HepG2 (cell line): ENCODE measurements around the gene SNAP29. TPM values are rescaled to one million over a fixed set of nuclear protein-coding genes. Genes with fewer than 3 reads are reported as not detected.

Source experiments
- ATAD3A ChIP-seq: sonication (generic); formaldehyde crosslinking; IDR thresholded peaks from 2 replicates; pipeline ENCODE4 v1.4.0; 2020; ENCODE audit warnings: missing genetic modification reagents
- BCLAF1 ChIP-seq: fragments of 450-650 bp; IDR thresholded peaks from 2 replicates; pipeline ENCODE4 v1.6.1; 2017; ENCODE audit warnings: mild to moderate bottlenecking
- EHMT2 ChIP-seq: fragments of 200-600 bp; sonication (generic); IDR thresholded peaks from 2 replicates; pipeline ENCODE4 v1.7.0; 2017; ENCODE audit warnings: antibody characterized with exemption, low read depth, low read length, borderline replicate concordance
- FOXM1 ChIP-seq: sonication (generic); formaldehyde crosslinking; IDR thresholded peaks from 2 replicates; pipeline ENCODE4 v1.5.0; 2020; ENCODE audit warnings: missing genetic modification reagents
- IKZF5 ChIP-seq: IDR thresholded peaks from 2 replicates; pipeline ENCODE4 v1.6.1; 2018; ENCODE audit warnings: missing genetic modification reagents, mild to moderate bottlenecking, missing compliant biosample characterization
- LCORL ChIP-seq, 2 experiments: fragments of 450-650 bp in 1 of 2; sonication (generic) in 1 of 2; formaldehyde crosslinking in 1 of 2; IDR thresholded peaks; 2 replicates each; pipeline versions ENCODE4 v1.5.0 to v1.6.1; 2017 to 2020; ENCODE audit warnings: antibody characterized with exemption in 1 of 2, missing genetic modification reagents in 1 of 2
- MTA1 ChIP-seq: sonication (generic); formaldehyde crosslinking; IDR thresholded peaks from 2 replicates; pipeline ENCODE4 v1.4.0; 2020; ENCODE audit warnings: missing genetic modification reagents, mild to moderate bottlenecking, borderline replicate concordance
- POLR2A ChIP-seq, 2 experiments: IDR thresholded peaks; 2 replicates each; pipeline ENCODE4 v1.6.1; 2011; ENCODE audit warnings: low read depth in 2 of 2, low read length in 2 of 2, mild to moderate bottlenecking in 1 of 2, moderate library complexity in 1 of 2; ENCODE audit not compliant: insufficient read depth in 1 of 2
- RAD21 ChIP-seq: fragments of 450-650 bp; formaldehyde crosslinking; IDR thresholded peaks from 2 replicates; pipeline ENCODE4 v1.5.0; 2020; ENCODE audit warnings: mild to moderate bottlenecking
- SCMH1 ChIP-seq: sonication (generic); formaldehyde crosslinking; IDR thresholded peaks from 2 replicates; pipeline ENCODE4 v1.9.0; 2021; ENCODE audit warnings: missing genetic modification reagents, mild to moderate bottlenecking, borderline replicate concordance
- SIX1 ChIP-seq: sonication (generic); formaldehyde crosslinking; IDR thresholded peaks from 2 replicates; pipeline ENCODE4 v1.4.0; 2020; ENCODE audit warnings: missing genetic modification reagents, borderline replicate concordance
- SYNCRIP ChIP-seq: fragments of 200-400 bp; formaldehyde crosslinking; IDR thresholded peaks from 2 replicates; pipeline ENCODE4 v1.6.1; 2018; ENCODE audit warnings: mild to moderate bottlenecking, low read depth, low read length; ENCODE audit not compliant: insufficient read depth
- ZNF577 ChIP-seq: sonication (generic); formaldehyde crosslinking; IDR thresholded peaks from 2 replicates; pipeline ENCODE4 v1.4.0; 2020; ENCODE audit warnings: mild to moderate bottlenecking, low read depth, missing genetic modification reagents, borderline replicate concordance
- ZNF7 ChIP-seq: IDR thresholded peaks from 2 replicates; pipeline ENCODE4 v1.6.1; 2016; ENCODE audit warnings: missing biosample characterization, missing genetic modification reagents
- ZNF740 ChIP-seq: sonication (generic); formaldehyde crosslinking; IDR thresholded peaks from 2 replicates; pipeline ENCODE4 v1.4.0; 2020; ENCODE audit warnings: missing genetic modification reagents
- ZNF775 ChIP-seq: sonication (generic); formaldehyde crosslinking; IDR thresholded peaks from 2 replicates; pipeline ENCODE4 v1.4.0; 2020; ENCODE audit warnings: missing genetic modification reagents, mild to moderate bottlenecking, moderate library complexity, borderline replicate concordance
- ZNF850 ChIP-seq: sonication (generic); formaldehyde crosslinking; conservative IDR thresholded peaks from 2 replicates; pipeline ENCODE4 v1.9.0; 2021; ENCODE audit warnings: mild to moderate bottlenecking, missing genetic modification reagents
- ZSCAN22 ChIP-seq: sonication (generic); formaldehyde crosslinking; IDR thresholded peaks from 2 replicates; pipeline ENCODE4 v1.4.0; 2020; ENCODE audit warnings: mild to moderate bottlenecking, missing genetic modification reagents
- polyA plus RNA-seq, 8 experiments: library from polyadenylated mRNA; depleted of rRNA in 3 of 8; stranded (reverse) in 7 of 8; unstranded in 1 of 8; fragments of >200 nt; fragmentation: Illumina TruSeq in 4 of 8; extraction: Trizol in 4 of 8; gene quantifications; 2 replicates each; pipeline versions ENCODE4 v1.2.1 to v1.2.3, GENCODE V29; 2011 to 2016; ENCODE audit warnings: low read depth in 4 of 8, missing spikeins in 1 of 8, mixed read lengths in 1 of 8; ENCODE audit not compliant: insufficient read depth in 1 of 8
- total RNA-seq, 5 experiments: library from RNA; depleted of rRNA; stranded (reverse); fragments of >200 nt; fragmentation: Illumina TruSeq; extraction: Trizol; gene quantifications; 2 replicates each; pipeline ENCODE4 v1.2.3, GENCODE V29; 2016; ENCODE audit warnings: low read depth in 1 of 5
- TF ChIP-seq, protein P1 (sequence below): sonication (generic); formaldehyde crosslinking; conservative IDR thresholded peaks from 2 replicates; pipeline ENCODE4 v1.5.0; 2020; ENCODE audit warnings: missing genetic modification reagents
- TF ChIP-seq, protein P2 (sequence below): sonication (generic); formaldehyde crosslinking; IDR thresholded peaks from 2 replicates; pipeline ENCODE4 v1.8.1; 2022; ENCODE audit warnings: low read depth, mild to moderate bottlenecking, missing genetic modification reagents

Gene SNAP29
- total and polyA plus RNA-seq, 2 of the 13 experiments (the other 11 are each of a cell fraction or from before 2014, with no cell fraction given), result 12.3 to 30.7 TPM

DNA sequence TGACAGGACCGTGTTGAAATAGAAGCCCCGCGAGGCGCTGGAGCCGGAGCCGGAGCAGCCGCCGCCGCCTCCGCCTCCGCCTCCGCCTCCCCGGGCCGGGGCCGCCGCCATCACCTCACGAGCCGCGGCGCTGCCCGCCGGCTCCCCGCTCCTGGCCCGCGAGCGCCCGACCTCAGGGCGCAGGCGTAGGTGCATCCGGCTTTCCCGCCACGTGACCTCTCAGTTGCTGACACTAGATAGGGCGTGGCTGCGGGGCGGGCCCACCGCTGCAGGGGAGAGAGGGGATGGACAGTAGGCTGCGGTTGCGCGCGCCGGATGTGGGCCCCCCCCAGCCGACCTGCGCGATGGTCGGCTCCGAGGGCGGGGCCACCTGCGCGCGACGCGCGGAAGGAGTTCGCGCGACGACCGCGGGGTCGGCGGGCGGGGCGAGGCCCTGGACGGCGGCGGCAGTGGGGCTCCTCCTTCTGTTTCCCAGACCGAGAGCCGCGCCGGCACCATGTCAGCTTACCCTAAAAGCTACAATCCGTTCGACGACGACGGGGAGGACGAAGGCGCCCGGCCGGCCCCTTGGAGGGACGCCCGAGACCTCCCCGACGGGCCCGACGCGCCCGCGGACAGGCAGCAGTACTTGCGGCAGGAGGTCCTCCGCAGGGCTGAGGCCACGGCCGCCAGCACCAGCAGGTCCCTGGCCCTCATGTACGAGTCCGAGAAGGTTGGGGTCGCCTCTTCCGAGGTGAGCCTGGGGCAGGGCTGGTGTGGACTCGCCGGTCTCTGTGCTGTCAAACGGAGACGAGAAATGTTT is at the start of gene SNAP29, which contains the start of gene PI4KA (continued):
- TF ChIP-seq ZNF740 (CRISPR knock-in tag) (no peak), LCORL (IDR thresholded peaks at IDR 0.05) (no peak), LCORL (CRISPR knock-in tag; IDR thresholded peaks at IDR 0.05) (no peak), FOXM1 (CRISPR knock-in tag) (no peak), MTA1 (CRISPR knock-in tag) (no peak), ZNF7 (CRISPR knock-in tag) (no peak), IKZF5 (peak; percentile 67; the same call in 1 of the 2 replicates), ZNF775 (no peak), RAD21 (CRISPR knock-in tag) (peak; percentile 46), SIX1 (no peak; the same call in 1 of the 2 replicates), POLR2A (IDR thresholded peaks at IDR 0.05; ENCODE audit: insufficient read depth in 1 of 2, low read depth in 2 of 2, low read length in 2 of 2) (peak in 1 of 2 experiments; percentile 84; a peak in 2 of 4 replicates), ZSCAN22 (CRISPR knock-in tag) (0 out of 2 replicates have a peak, but pooled peaks have one; percentile 60), ZNF850 (CRISPR knock-in tag) (no peak), SCMH1 (CRISPR knock-in tag) (no peak), BCLAF1 (no peak), ZNF577 (CRISPR knock-in tag) (no peak), SYNCRIP (no peak), ATAD3A (no peak), EHMT2 (no peak)
- TF ChIP-seq, protein P1, sequence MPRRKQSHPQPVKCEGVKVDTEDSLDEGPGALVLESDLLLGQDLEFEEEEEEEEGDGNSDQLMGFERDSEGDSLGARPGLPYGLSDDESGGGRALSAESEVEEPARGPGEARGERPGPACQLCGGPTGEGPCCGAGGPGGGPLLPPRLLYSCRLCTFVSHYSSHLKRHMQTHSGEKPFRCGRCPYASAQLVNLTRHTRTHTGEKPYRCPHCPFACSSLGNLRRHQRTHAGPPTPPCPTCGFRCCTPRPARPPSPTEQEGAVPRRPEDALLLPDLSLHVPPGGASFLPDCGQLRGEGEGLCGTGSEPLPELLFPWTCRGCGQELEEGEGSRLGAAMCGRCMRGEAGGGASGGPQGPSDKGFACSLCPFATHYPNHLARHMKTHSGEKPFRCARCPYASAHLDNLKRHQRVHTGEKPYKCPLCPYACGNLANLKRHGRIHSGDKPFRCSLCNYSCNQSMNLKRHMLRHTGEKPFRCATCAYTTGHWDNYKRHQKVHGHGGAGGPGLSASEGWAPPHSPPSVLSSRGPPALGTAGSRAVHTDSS (CRISPR knock-in tag), result no peak
- TF ChIP-seq, protein P2, sequence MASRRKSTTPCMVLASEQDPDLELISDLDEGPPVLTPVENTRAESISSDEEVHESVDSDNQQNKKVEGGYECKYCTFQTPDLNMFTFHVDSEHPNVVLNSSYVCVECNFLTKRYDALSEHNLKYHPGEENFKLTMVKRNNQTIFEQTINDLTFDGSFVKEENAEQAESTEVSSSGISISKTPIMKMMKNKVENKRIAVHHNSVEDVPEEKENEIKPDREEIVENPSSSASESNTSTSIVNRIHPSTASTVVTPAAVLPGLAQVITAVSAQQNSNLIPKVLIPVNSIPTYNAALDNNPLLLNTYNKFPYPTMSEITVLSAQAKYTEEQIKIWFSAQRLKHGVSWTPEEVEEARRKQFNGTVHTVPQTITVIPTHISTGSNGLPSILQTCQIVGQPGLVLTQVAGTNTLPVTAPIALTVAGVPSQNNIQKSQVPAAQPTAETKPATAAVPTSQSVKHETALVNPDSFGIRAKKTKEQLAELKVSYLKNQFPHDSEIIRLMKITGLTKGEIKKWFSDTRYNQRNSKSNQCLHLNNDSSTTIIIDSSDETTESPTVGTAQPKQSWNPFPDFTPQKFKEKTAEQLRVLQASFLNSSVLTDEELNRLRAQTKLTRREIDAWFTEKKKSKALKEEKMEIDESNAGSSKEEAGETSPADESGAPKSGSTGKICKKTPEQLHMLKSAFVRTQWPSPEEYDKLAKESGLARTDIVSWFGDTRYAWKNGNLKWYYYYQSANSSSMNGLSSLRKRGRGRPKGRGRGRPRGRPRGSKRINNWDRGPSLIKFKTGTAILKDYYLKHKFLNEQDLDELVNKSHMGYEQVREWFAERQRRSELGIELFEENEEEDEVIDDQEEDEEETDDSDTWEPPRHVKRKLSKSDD, result no peak
